Right kidney (tissue), 1 donor: Measurements from ENCODE around the gene RUNX3.

Experiments
- DNase-seq: peaks from one replicate; pipeline ENCODE4 v3.0.0-alpha.2; 2016

The RUNX3 gene

DNA sequence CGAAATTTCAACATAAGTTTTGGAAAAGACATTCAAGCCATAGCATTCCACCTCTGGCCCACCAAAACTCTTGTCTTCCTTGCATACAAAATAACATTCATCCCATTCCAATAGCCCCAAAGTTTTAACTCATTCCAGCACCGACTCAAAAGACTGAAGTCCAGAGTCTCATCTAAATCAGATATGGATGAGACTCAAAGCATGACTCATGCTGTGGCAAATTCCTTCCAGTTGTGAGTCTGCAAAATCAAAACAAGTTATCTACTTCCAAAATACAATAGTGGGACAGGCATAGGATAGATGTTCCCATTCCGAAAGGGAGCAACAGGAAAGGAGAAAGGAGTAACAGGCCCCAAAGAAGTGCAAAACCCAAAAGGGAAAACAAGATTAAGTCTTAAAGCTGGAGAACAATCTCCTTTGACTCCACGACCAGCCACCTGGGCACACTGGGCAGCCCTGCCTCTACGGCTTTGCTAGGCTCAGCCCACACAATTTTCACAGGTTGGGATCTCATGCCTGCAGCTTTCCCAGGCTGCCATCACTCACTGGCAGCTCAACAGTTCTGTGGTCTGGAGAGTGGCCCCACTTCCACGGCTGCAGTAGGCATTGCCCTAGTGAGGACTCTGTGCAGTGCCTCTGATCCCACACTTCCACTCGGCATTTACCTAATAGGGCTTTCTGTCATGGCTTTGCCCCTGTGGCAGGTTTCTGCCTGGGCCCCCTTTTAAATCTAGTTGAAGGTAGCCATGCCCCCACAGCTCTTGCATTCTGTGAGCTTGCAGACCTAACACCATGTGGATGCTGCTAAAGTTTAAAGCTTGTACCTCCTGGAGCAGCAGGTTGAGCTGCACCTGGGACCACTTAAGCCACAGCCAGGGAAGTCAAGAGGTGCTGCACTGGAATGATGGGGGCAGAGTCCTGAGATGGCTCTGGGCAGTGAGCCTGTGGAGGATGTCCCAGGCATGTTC, 51.0 kb downstream of the RUNX3 start:
- DNase-seq: no peak

GRCh38 chr1:24878045-24878444, 52.0 kb downstream of the RUNX3 start:
- no peak for DNase-seq

DNA sequence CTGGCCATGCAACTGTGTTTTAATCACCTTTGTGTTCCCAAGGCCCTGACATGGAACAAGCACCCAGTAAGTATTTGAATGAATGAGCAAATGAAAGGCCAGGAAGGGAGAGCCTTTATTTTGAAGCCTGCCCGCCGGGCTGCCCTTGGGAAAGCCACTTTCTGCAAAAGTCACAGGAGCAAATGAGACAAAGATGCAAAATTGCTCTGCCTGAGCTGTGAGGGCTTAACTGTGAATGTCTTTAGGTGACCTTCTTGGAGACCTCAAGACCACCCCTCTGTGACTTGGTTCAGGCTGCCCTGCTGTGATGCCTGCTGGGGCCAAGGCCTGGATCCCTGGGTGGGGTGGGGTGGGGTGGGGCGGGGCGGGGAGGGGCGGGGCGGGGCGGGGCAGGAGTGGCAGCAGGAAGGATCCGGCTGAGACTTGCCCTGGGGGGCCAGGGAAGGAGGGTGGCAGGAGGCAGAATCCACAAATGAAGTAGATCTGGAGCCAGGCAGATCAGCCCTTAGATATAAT, 54.0 kb downstream of the RUNX3 start:
- DNase-seq: no peak

- no peak for DNase-seq
Measured at GRCh38 chr1:24875257-24875656, 54.8 kb downstream of the RUNX3 start.

GRCh38 chr1:24874611-24875234, 55.4 kb downstream of the RUNX3 start:
- no peak for DNase-seq

- no peak for DNase-seq
Measured at GRCh38 chr1:24874056-24874455, 56.0 kb downstream of the RUNX3 start.

DNA sequence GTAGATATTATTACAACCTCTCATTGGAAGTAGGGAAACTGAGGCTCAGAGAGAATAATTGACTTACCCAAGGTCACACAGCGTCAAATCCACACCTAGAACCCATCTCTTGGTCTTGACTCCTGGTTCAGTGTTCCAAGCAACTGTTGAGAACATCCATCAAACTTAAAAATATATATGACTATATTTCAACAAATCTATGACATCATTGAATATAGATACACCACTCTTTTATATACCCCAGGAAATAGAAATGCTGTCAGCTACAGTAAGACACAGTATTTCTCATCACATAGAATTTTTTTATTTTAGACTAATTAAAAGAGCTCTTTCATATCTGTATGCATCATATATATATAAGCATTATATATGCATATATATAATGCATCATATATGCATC, 56.9 kb downstream of the RUNX3 start:
- DNase-seq: no peak

GRCh38 chr1:24872061-24872850, 57.8 kb downstream of the RUNX3 start:
- DNase-seq: no peak

DNA sequence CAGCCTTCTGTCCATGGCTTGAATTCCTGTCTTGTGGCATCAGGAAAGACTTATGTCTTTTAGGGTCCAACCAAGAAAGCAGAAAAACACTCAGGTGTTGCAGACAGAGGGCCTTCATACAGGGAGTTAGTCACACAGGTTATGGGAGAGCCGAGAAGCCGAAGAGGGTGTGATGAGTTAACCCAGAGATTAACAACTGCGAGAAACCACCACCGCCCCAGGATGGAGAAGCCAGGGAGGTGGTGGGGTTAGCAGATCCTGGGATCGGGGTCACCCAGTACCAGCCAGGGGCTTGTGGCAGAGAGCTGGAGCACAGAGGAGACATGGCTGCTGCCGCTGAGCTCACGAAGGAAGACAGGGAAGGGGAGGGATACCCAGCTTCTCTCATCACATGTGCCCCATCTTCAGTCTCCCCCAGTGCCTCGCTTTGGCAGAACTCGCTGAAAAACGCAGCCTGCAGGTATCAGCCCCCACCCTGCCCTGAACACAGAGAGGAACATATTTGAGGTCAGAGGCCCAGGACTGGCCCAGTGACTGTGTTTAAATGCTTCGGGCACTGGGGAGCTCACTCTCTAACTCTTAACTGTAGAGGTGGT, 58.7 kb downstream of the RUNX3 start:
- DNase-seq: no peak

- DNase-seq: no peak
Measured at GRCh38 chr1:24870551-24871195, 59.4 kb downstream of the RUNX3 start.

GRCh38 chr1:24868016-24868875, 61.8 kb downstream of the RUNX3 start:
- DNase-seq: no peak

GRCh38 chr1:24867084-24867870, 62.8 kb downstream of the RUNX3 start:
- no peak for DNase-seq

GRCh38 chr1:24866211-24867083, 63.6 kb downstream of the RUNX3 start:
- DNase-seq: no peak

GRCh38 chr1:24865587-24865986, 64.5 kb downstream of the RUNX3 start:
- DNase-seq: no peak

GRCh38 chr1:24865168-24865567, 64.9 kb downstream of the RUNX3 start:
- no peak for DNase-seq

DNA sequence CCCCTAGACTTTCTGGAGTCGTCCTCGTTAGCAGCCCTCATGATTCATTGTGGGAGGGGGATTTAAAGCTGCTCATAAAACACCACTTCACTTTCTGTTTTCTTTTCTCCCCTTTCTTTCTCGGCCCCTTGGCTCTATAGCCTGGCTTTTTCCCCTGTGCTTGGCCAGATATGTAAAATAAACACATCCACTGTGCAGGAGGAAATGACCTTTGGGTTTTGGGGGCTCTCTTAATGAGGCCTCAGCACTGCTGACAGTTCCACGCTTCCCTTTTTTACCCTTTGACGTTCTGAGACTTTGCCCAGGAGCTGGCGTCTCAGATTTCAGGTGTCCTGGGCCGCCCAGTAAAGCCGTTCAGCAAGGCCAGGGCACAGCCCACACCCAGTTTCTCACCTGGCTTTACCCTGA, 65.7 kb downstream of the RUNX3 start:
- no peak for DNase-seq

DNA sequence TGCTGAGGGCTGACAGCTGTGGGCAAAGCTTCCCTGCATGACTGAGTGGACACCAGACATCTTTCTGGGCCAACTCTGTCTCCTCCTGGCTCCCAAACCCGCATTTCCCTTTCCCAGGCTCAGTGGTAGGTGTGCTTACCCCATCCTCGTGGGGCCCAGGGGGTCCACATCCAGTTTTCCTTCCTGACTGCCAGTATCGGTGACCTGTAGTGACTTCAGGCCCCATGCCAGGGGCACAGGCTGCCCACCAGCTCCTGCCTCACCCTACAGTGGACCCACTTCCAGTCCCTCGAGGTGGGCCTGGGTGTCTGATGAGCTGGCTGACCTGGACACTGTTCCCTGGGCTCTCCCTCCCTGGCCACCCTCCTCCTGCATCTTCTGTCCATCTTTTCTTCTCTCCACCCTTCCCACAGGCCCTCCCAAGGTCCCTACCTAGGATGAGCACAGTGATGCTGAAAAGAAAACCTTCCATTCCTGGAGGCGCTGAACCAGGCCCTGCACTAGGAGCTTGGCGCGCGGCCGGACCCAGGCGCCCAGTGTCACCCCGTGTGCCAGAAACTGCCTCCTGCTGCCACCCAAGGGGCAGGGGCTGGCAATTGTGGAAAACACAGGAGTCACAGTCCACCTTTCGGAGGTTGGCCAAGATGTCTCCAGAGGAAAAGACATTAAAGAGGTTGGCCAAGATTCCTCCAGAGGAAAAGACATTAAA, 67.1 kb downstream of the RUNX3 start:
- DNase-seq: no peak
